ENCODE results near the gene RRBP1. TPM values are rescaled to one million over a fixed set of nuclear protein-coding genes. Genes with fewer than 3 reads are reported as not detected.

RRBP1 gene
- total and polyA plus RNA-seq, 4 donors, result 75.4 to 202 (median 130) TPM

- H3K4me3 ChIP-seq (ENCODE audit: low read depth in 1 of 3, low read length in 3 of 3), result no peak overlapping the region
- H3K9me3 ChIP-seq (ENCODE audit: control insufficient read depth in 4 of 4, low read length in 3 of 4), result no peaks in the 10 kb centered on the region
- H3K9ac ChIP-seq (ENCODE audit: low read depth in 1 of 2, low read length in 2 of 2), result no peak overlapping the region
- H3K36me3 ChIP-seq (ENCODE audit: control insufficient read depth in 4 of 4, insufficient read depth in 3 of 4, low read depth in 1 of 4, low read length in 3 of 4), result peaks cover 42 to 95% (median 72%) of the 10 kb centered on the region in 4 donors
- H3K27me3 ChIP-seq (ENCODE audit: control insufficient read depth in 4 of 4, insufficient read depth in 4 of 4, low read length in 3 of 4), result no peaks in the 10 kb centered on the region
- no peak for TF ChIP-seq HNF4G (IDR thresholded peaks at IDR 0.05)
- TF ChIP-seq FOXA1 (IDR thresholded peaks at IDR 0.05), result no peak
- no peak for TF ChIP-seq RXRA (IDR thresholded peaks at IDR 0.05)
- TF ChIP-seq TAF1 (conservative IDR thresholded peaks at IDR 0.05), result no peak
- TF ChIP-seq REST (IDR thresholded peaks at IDR 0.05), result no peak
- no peak for TF ChIP-seq GABPA (IDR thresholded peaks at IDR 0.05 in 1 of 2, conservative IDR thresholded peaks at IDR 0.05 in 1 of 2)
- TF ChIP-seq EGR1 (IDR thresholded peaks at IDR 0.05; ENCODE audit: low read depth in 2 of 2), result no peak
- TF ChIP-seq, protein P1, sequence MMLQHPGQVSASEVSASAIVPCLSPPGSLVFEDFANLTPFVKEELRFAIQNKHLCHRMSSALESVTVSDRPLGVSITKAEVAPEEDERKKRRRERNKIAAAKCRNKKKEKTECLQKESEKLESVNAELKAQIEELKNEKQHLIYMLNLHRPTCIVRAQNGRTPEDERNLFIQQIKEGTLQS (IDR thresholded peaks at IDR 0.05), result no peak
- no peak for TF ChIP-seq FOXA2 (IDR thresholded peaks at IDR 0.05)
- no peak for TF ChIP-seq ZBTB33 (IDR thresholded peaks at IDR 0.05)
- no peak for TF ChIP-seq HNF4A (conservative IDR thresholded peaks at IDR 0.05)
- peaks cover under 1 to 53% (median 30%) of the 10 kb centered on the region in 4 donors for H3K4me1 ChIP-seq (ENCODE audit: control insufficient read depth in 4 of 4, insufficient read depth in 4 of 4, low read length in 3 of 4)
- H3K27ac ChIP-seq (ENCODE audit: low read depth in 1 of 2, low read length in 2 of 2), result no peak overlapping the region
- DNase-seq (ENCODE audit: low spot score), result no peak
- 90% methylated on average over 6 of the region's 6 CpGs for WGBS
These were observed 51.2 kb downstream of the RRBP1 start for GRCh38 chr20:17630806-17631195.

DNA sequence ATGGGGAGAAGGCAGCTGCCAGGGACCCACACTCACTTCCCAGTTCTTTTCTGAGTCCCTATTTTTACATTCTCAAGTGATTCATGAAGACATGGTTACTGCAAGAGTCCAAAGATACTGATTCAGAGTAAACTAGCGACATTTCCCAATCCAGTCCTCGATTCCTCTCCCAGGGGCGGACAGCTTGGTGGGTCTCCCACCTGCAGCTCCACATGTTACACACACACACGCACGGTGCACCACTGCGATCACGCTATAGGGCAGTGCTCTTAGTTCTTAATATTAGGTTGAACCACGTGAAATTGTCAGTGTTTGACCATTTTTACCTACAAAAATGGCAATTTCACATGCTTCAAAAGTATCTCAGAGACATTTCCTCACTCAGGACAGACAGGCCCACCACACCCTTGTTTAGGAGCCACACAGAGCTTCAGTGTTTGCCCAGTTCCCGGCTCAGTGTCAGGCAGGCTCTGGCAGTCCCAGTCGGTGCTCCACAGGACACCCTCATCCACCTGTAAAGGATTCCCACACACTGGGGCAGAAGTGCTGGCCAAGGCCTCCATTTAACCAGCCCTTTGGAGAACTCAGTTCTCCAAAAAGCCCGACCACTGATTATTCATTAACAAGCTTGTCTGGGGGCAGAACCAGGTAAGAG lies 51.8 kb downstream of the RRBP1 start:
- H3K4me1 ChIP-seq (ENCODE audit: control insufficient read depth in 4 of 4, insufficient read depth in 4 of 4, low read length in 3 of 4), result peaks cover 0 to 49% (median 28%) of the 10 kb centered on the region in 4 donors
- DNase-seq (ENCODE audit: low spot score), result no peak
- TF ChIP-seq MAX (IDR thresholded peaks at IDR 0.05) (no peak), HNF4A (conservative IDR thresholded peaks at IDR 0.05) (no peak), TAF1 (conservative IDR thresholded peaks at IDR 0.05) (no peak), GABPA (IDR thresholded peaks at IDR 0.05 in 1 of 2, conservative IDR thresholded peaks at IDR 0.05 in 1 of 2) (no peak)
- H3K9ac ChIP-seq (ENCODE audit: low read depth in 1 of 2, low read length in 2 of 2), result no peak overlapping the region
- WGBS, result 79% methylated on average over 11 of the region's 11 CpGs
- no peak overlapping the region for H3K4me3 ChIP-seq (ENCODE audit: low read depth in 1 of 3, low read length in 3 of 3)
- H3K27me3 ChIP-seq (ENCODE audit: control insufficient read depth in 4 of 4, insufficient read depth in 4 of 4, low read length in 3 of 4), result no peaks in the 10 kb centered on the region
- H3K36me3 ChIP-seq (ENCODE audit: control insufficient read depth in 4 of 4, insufficient read depth in 3 of 4, low read depth in 1 of 4, low read length in 3 of 4), result peaks cover 41 to 95% (median 73%) of the 10 kb centered on the region in 4 donors
- no peak overlapping the region for H3K27ac ChIP-seq (ENCODE audit: low read depth in 1 of 2, low read length in 2 of 2)
- H3K9me3 ChIP-seq (ENCODE audit: control insufficient read depth in 4 of 4, low read length in 3 of 4), result no peaks in the 10 kb centered on the region
